H9 (cell line): Measurements from ENCODE around the gene TADA2A. TPM values are rescaled to one million over a fixed set of nuclear protein-coding genes. Genes with fewer than 3 reads are reported as not detected.
A peak's percentile ranks its signal among the peaks of the same experiment; 100 is the strongest.

Experiments
- DNase-seq: peaks from one replicate; pipeline ENCODE4 v3.0.0-alpha.2; 2017
- H2AFZ ChIP-seq: one replicate; pipeline ENCODE4 v1.6.1; 2013; ENCODE audit warnings: mild to moderate bottlenecking, low read length, control low read depth, moderate library complexity
- H2AK5ac ChIP-seq: 2 replicates; pipeline ENCODE4 v1.6.1; 2013; ENCODE audit warnings: low read length, control low read depth, mixed read lengths; ENCODE audit not compliant: insufficient read length
- H2BK120ac ChIP-seq: one replicate; pipeline ENCODE4 v1.6.1; 2013; ENCODE audit warnings: low read depth, mild to moderate bottlenecking, low read length, control low read depth, inconsistent platforms; ENCODE audit not compliant: poor library complexity, severe bottlenecking
- H2BK12ac ChIP-seq: 2 replicates; pipeline ENCODE4 v1.6.1; 2013; ENCODE audit warnings: low read length, control low read depth, mixed read lengths, low read depth; ENCODE audit not compliant: insufficient read length
- H2BK15ac ChIP-seq: 2 replicates; pipeline ENCODE4 v1.6.1; 2013; ENCODE audit warnings: low read depth, low read length, control low read depth
- H2BK20ac ChIP-seq: one replicate; pipeline ENCODE4 v1.6.1; 2013; ENCODE audit warnings: low read depth, mild to moderate bottlenecking, low read length, control low read depth, inconsistent platforms; ENCODE audit not compliant: poor library complexity, severe bottlenecking
- H2BK5ac ChIP-seq: 2 replicates; pipeline ENCODE4 v1.6.1; 2013; ENCODE audit warnings: low read length, control low read depth, mixed read lengths; ENCODE audit not compliant: insufficient read length
- H3K14ac ChIP-seq: 2 replicates; pipeline ENCODE4 v1.6.1; 2013; ENCODE audit warnings: low read length, control low read depth; ENCODE audit not compliant: insufficient read depth
- H3K18ac ChIP-seq: 2 replicates; pipeline ENCODE4 v1.6.1; 2013; ENCODE audit warnings: low read depth, mild to moderate bottlenecking, mixed read lengths, low read length, control low read depth; ENCODE audit not compliant: insufficient read length
- H3K23ac ChIP-seq: 2 replicates; pipeline ENCODE4 v1.6.1; 2013; ENCODE audit warnings: low read length, control low read depth, mixed read lengths, low read depth; ENCODE audit not compliant: insufficient read length
- H3K23me2 ChIP-seq: 2 replicates; pipeline ENCODE4 v1.6.1; 2013; ENCODE audit warnings: low read depth, mild to moderate bottlenecking, mixed read lengths, low read length, control low read depth; ENCODE audit not compliant: insufficient read length, poor library complexity, severe bottlenecking
- H3K27ac ChIP-seq: 2 replicates; pipeline ENCODE4 v1.5.1; 2013; ENCODE audit warnings: low read length, control low read depth, mixed read lengths, low read depth; ENCODE audit not compliant: insufficient read length
- H3K27me3 ChIP-seq: 2 replicates; pipeline ENCODE4 v1.6.1; 2013; ENCODE audit warnings: low read length, control low read depth, inconsistent platforms; ENCODE audit not compliant: insufficient read depth
- H3K4ac ChIP-seq: 2 replicates; pipeline ENCODE4 v1.6.1; 2013; ENCODE audit warnings: low read depth, mild to moderate bottlenecking, control low read depth, inconsistent platforms, low read length, moderate library complexity
- H3K4me1 ChIP-seq: 2 replicates; pipeline ENCODE4 v1.6.1; 2013; ENCODE audit warnings: low read length, control low read depth, inconsistent platforms; ENCODE audit not compliant: insufficient read depth
- H3K4me2 ChIP-seq: 2 replicates; pipeline ENCODE4 v1.6.1; 2013; ENCODE audit warnings: low read length, control low read depth, mixed read lengths; ENCODE audit not compliant: insufficient read length, insufficient read depth
- H3K56ac ChIP-seq: 2 replicates; pipeline ENCODE4 v1.6.1; 2013; ENCODE audit warnings: low read depth, mild to moderate bottlenecking, mixed read lengths, low read length, control low read depth; ENCODE audit not compliant: insufficient read length
- H3K79me1 ChIP-seq: 2 replicates; pipeline ENCODE4 v1.6.1; 2013; ENCODE audit warnings: low read depth, mild to moderate bottlenecking, moderate library complexity, low read length, control low read depth, inconsistent platforms; ENCODE audit not compliant: insufficient read depth, poor library complexity, severe bottlenecking
- H3K79me2 ChIP-seq: 2 replicates; pipeline ENCODE4 v1.6.1; 2013; ENCODE audit warnings: low read length, control low read depth, inconsistent platforms; ENCODE audit not compliant: insufficient read depth
- H3K9ac ChIP-seq: 2 replicates; pipeline ENCODE4 v1.6.1; 2013; ENCODE audit warnings: low read length, control low read depth, mixed read lengths; ENCODE audit not compliant: insufficient read length; ENCODE audit errors: extremely low read depth
- H3K9me3 ChIP-seq: one replicate; pipeline ENCODE4 v1.6.1; 2013; ENCODE audit warnings: low read depth, low read length, inconsistent platforms; ENCODE audit not compliant: control insufficient read depth
- H3T11ph ChIP-seq: one replicate; pipeline ENCODE4 v1.6.1; 2013; ENCODE audit warnings: mild to moderate bottlenecking, low read length, control low read depth, inconsistent platforms
- H4K20me1 ChIP-seq: one replicate; pipeline ENCODE4 v1.6.1; 2013; ENCODE audit not compliant: control insufficient read depth, insufficient read length, insufficient read depth
- H4K5ac ChIP-seq: 2 replicates; pipeline ENCODE4 v1.6.1; 2013; ENCODE audit warnings: low read depth, mild to moderate bottlenecking, mixed read lengths, low read length, control low read depth; ENCODE audit not compliant: insufficient read length
- H4K8ac ChIP-seq: replicated peaks from 2 replicates; pipeline ENCODE4 v1.6.1; 2013; ENCODE audit warnings: low read length, control low read depth, mixed read lengths, low read depth; ENCODE audit not compliant: insufficient read length
- H4K91ac ChIP-seq: 2 replicates; pipeline ENCODE4 v1.6.1; 2013; ENCODE audit warnings: low read depth, mild to moderate bottlenecking, moderate library complexity, mixed read lengths, low read length, control low read depth; ENCODE audit not compliant: insufficient read length
- H3K27ac Mint-ChIP-seq, 3 experiments: 2 replicates in 2 of 3; 3 replicates in 1 of 3; pipeline ENCODE4 v1.8.0; 2020 to 2021; ENCODE audit warnings: mixed read lengths in 3 of 3, mild to moderate bottlenecking in 1 of 3, moderate library complexity in 1 of 3
- H3K27me3 Mint-ChIP-seq: 2 replicates; pipeline ENCODE4 v1.8.0; 2021; ENCODE audit warnings: low read depth, mild to moderate bottlenecking, moderate library complexity, mixed read lengths
- H3K36me3 Mint-ChIP-seq, 3 experiments: 2 replicates in 2 of 3; 3 replicates in 1 of 3; pipeline ENCODE4 v1.8.0; 2020 to 2021; ENCODE audit warnings: low read depth in 3 of 3, mixed read lengths in 3 of 3; ENCODE audit not compliant: insufficient read depth in 1 of 3
- H3K4me1 Mint-ChIP-seq, 2 experiments: 2 replicates each; pipeline ENCODE4 v1.8.0; 2020; ENCODE audit warnings: mixed read lengths in 2 of 2
- H3K4me3 Mint-ChIP-seq, 2 experiments: 2 replicates in 1 of 2; 3 replicates in 1 of 2; pipeline ENCODE4 v1.8.0; 2020 to 2021; ENCODE audit warnings: mild to moderate bottlenecking in 2 of 2, mixed read lengths in 2 of 2, moderate library complexity in 1 of 2
- H3K9me3 Mint-ChIP-seq, 2 experiments: 2 replicates in 1 of 2; 3 replicates in 1 of 2; pipeline ENCODE4 v1.8.0; 2020; ENCODE audit warnings: mild to moderate bottlenecking in 2 of 2, mixed read lengths in 2 of 2, moderate library complexity in 1 of 2
- WGBS: extraction: QIAGEN DNeasy Blood & Tissue Kit; methylation state at CpG from one replicate; pipeline ENCODE4 v1.1.7; 2013; ENCODE audit warnings: missing lambda C conversion rate, low lambda C conversion rate, mixed read lengths; ENCODE audit not compliant: insufficient read length; ENCODE audit errors: extremely low coverage; 5-methylcytosine and 5-hydroxymethylcytosine counted together
- total RNA-seq: library from RNA; stranded (reverse); gene quantifications from 2 replicates; pipeline ENCODE4 v1.2.1, GENCODE V29; 2021
- TF ChIP-seq, protein P1 (sequence below): fragments of 200-600 bp; sonication (generic); conservative IDR thresholded peaks from 3 replicates; pipeline ENCODE4 v1.8.0; 2021; ENCODE audit warnings: antibody characterized with exemption, mild to moderate bottlenecking

The TADA2A gene
- total RNA-seq, 1 experiment from 2014 or later: 20.9 TPM

DNA sequence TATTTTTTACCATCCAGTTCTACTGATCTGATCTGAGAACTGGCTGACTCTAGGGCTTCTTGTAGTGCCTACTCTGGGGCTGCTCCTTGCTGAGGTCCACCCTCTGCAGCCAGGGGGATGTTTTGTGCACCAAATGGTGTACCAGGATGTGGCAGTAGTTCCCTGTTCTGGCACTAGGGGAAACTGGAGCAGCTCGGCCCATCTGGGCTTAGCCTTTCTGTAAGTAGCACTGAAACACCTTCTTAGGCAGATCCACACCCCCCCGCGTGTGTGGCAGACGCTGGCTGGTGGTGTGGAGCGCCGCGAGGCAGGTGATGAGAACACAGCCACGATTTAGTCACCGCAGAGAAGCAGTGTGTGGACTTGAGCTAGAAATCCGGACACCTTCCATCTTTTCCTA, 100.0 kb downstream of the TADA2A start:
- Mint-ChIP-seq H3K9me3 (no peaks in the 10 kb centered on the region), H3K4me1 (peaks cover 19 to 23% of the 10 kb centered on the region in 2 experiments), H3K27ac (peak overlapping the region in 1 of 3 experiments; percentile 50; a peak in 2 of 7 replicates), H3K36me3 (peaks cover 0 to 7% (median 0%) of the 10 kb centered on the region in 3 experiments; a peak in 2 of 7 replicates), H3K4me3 (no peak overlapping the region), H3K27me3 (no peaks in the 10 kb centered on the region)
- Histone ChIP-seq H2AK5ac (no peak overlapping the region), H3K4ac (no peak overlapping the region), H3K27ac (no peak overlapping the region), H2BK20ac (no peak overlapping the region), H2BK5ac (no peak overlapping the region), H3K23me2 (no peaks in the 10 kb centered on the region), H2BK12ac (no peak overlapping the region), H3K27me3 (no peaks in the 10 kb centered on the region), H2BK120ac (no peak overlapping the region), H4K5ac (no peak overlapping the region), H3K4me1 (no peaks in the 10 kb centered on the region; the same call in 1 of the 2 replicates), H3K9ac (no peak overlapping the region), H3K79me1 (no peaks in the 10 kb centered on the region), H3K56ac (no peak overlapping the region), H2AFZ (no peak overlapping the region), H4K91ac (no peak overlapping the region), H3K79me2 (peaks cover 5% of the 10 kb centered on the region; the same call in 1 of the 2 replicates), H4K20me1 (no peaks in the 10 kb centered on the region), H3K9me3 (no peaks in the 10 kb centered on the region), H3K4me2 (no peak overlapping the region), H3K23ac (no peak overlapping the region), H4K8ac (no peak overlapping the region), H3T11ph (no peak overlapping the region), H2BK15ac (no peak overlapping the region), H3K14ac (no peak overlapping the region), H3K18ac (no peak overlapping the region)
- DNase-seq: peak; percentile 90
- no CpG with 5 or more reads among the region's 10 CpGs for WGBS
- TF ChIP-seq, protein P1, sequence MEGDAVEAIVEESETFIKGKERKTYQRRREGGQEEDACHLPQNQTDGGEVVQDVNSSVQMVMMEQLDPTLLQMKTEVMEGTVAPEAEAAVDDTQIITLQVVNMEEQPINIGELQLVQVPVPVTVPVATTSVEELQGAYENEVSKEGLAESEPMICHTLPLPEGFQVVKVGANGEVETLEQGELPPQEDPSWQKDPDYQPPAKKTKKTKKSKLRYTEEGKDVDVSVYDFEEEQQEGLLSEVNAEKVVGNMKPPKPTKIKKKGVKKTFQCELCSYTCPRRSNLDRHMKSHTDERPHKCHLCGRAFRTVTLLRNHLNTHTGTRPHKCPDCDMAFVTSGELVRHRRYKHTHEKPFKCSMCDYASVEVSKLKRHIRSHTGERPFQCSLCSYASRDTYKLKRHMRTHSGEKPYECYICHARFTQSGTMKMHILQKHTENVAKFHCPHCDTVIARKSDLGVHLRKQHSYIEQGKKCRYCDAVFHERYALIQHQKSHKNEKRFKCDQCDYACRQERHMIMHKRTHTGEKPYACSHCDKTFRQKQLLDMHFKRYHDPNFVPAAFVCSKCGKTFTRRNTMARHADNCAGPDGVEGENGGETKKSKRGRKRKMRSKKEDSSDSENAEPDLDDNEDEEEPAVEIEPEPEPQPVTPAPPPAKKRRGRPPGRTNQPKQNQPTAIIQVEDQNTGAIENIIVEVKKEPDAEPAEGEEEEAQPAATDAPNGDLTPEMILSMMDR: peak; percentile 76
